Activated T-cell treated with anti-CD3 and anti-CD28 coated beads for 4 hours (primary cell): ENCODE data around the gene FIP1L1.
"Not testable (repeated sequence)": the region's sequence is repeated elsewhere in the genome, so short reads cannot be mapped to it uniquely, and the experiment has no call there.

ENCODE experiments used
- DNase-seq: peaks from one replicate; pipeline ENCODE4 v3.0.0-alpha.2; 2020

Gene FIP1L1

GRCh38 chr4:53378171-53378482, 686 bp downstream of the FIP1L1 start:
- DNase-seq = no peak

DNA sequence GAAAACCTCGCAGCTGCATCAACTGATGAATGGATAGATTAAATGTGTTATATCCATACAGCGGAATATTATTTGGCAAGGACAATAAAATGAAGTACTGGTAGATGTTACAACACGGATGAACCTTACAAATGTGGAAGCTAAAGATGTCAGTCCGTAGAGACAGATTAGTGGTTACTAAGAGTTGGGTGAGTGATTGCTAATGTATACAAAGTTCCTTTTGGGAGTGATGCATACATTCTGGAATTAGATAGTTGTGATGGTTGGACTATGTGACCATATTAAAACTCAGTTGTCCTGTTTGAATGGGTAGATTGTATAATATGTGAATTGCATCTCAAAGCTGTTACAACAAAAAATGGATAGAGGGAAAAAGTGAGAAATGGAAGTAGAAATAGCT, 2.8 kb downstream of the FIP1L1 start:
- DNase-seq = no peak

- DNase-seq = not testable (repeated sequence)
Measured at GRCh38 chr4:53409479-53409878, 32.0 kb downstream of the FIP1L1 start.

DNA sequence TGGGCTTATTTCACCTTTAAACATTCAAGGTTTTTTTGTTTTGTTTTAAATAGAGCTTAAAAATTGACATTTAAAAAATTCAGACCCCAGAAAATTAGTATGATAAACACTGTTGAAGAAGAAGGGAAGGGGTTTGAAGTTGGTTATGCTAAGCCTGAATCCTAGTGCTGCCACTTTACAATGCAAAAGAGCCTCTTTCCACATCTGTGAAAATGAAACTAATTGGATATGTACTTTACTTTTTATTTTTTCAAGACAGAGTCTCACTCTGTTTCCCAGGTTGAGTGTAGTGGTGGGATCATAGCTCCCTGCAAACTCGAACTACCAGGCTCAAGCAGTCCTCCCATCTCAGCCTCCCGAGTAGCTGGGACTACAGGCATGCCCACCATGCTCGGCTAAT, 41.8 kb downstream of the FIP1L1 start:
- DNase-seq = no peak

- no peak for DNase-seq
Measured at GRCh38 chr4:53421791-53422190, 44.4 kb downstream of the FIP1L1 start.

GRCh38 chr4:53422367-53422766, 44.9 kb downstream of the FIP1L1 start:
- DNase-seq = no peak

- no peak for DNase-seq
Measured at GRCh38 chr4:53424280-53424679, 46.8 kb downstream of the FIP1L1 start.

GRCh38 chr4:53427366-53427765, 49.9 kb downstream of the FIP1L1 start:
- no peak for DNase-seq

GRCh38 chr4:53431052-53431451, 53.6 kb downstream of the FIP1L1 start:
- DNase-seq = no peak

DNA sequence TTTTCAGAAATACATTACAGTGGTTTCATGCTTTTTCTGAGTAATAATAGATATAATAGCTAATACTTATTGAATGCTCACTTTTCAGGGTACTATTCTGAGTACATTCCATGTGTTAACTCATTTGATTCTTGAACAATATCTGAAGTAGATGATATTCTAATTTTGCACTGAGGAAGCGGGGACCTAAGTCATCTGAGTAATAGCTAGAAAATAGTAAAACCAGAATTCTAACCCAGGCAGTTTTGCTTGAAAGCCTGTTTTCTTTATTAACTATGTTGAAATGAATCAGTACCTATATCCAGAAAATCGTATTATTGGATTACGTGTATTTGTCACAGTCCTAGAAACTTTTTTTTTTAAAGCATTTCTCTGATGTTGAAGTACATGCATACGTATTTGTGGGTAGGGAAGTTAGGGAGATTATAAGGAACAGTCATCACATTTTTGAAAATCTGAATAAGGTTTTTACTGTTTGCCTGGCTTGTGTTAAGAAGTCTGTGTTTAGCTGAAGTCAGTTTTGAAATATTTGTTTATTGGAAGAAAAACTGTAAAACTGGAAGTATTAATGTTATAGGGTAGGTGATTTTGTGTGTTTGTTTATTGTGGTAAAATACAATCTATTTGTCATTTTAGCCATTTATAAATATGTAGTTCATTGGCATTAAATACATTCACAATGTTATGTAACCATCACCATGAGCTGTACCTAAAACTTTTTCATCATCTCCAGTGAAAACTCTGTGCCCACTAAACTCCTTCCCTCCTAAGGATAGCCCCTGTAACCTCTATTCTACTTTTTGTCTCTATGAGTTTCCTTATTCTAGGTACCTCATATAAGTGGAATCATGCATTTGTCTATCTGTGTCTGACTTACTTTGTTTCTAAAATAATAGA, 55.3 kb downstream of the FIP1L1 start:
- DNase-seq = no peak

GRCh38 chr4:53436251-53436650, 58.8 kb downstream of the FIP1L1 start:
- DNase-seq = no peak

GRCh38 chr4:53441564-53441963, 64.1 kb downstream of the FIP1L1 start:
- DNase-seq = no peak

DNA sequence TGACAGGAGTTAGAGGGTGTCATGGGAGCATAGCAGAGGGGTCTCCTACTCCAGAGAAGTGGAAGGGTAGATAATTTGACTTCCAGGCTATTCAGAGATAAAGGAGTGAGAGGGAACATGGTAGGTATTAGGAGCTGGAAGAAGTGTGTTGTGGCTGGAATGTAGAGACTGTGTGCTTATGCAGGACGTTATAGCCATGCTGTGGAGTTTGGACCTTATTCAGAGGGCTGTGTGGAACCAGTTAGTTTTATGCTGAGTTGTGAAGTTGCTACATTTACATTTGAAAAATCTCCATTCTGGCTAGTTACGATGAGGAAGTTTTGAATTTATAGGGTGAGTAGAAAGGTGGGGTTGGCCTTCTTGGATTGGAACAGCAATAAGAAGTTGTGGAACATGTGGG, 67.5 kb downstream of the FIP1L1 start:
- DNase-seq = no peak

DNA sequence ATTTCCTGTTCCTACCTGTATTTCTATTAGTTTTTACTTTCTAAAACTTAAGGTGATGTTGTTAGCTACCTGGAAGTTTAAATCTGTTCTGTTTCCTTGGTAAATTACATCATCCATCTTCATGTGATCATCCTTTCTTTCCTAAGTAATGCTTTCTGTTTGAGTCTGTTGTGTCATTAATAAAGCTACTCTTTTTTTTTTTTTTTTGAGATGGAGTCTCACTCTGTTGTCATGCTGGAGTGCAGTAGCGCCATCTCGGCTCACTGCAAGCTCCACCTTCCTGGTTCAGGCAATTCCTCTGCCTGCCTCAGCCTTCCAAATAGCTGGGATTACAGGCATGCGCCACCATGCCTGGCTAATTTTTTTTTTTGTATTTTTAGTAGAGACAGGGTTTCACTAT, 73.3 kb downstream of the FIP1L1 start:
- no peak for DNase-seq

GRCh38 chr4:53453385-53453784, 75.9 kb downstream of the FIP1L1 start:
- DNase-seq = no peak

GRCh38 chr4:53455766-53456165, 78.3 kb downstream of the FIP1L1 start:
- no peak for DNase-seq

- DNase-seq = no peak
Measured at GRCh38 chr4:53456178-53456577, 78.7 kb downstream of the FIP1L1 start.

GRCh38 chr4:53459548-53459947, 82.1 kb downstream of the FIP1L1 start:
- DNase-seq = no peak

GRCh38 chr4:53461244-53461643, 83.8 kb downstream of the FIP1L1 start:
- DNase-seq = no peak

DNA sequence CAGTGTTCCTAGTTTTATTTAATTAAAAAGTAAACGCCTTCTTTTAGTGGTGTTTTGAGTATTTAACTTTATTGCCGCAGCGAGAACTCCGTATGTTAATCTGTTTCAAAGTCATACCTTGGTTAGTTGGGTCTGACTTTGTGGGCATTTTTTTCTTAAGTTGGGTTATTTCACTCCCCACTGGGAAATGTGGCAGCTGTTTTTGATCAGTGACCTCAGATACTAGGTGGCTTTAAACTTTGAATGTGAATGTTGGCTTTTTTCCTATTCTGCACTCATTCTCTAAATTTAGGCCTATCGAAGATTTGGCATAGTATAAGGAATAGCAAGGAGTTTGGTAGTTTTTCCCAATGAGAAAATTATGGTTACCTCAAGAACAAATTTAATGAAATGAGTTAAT, 85.9 kb downstream of the FIP1L1 start:
- DNase-seq = no peak

DNA sequence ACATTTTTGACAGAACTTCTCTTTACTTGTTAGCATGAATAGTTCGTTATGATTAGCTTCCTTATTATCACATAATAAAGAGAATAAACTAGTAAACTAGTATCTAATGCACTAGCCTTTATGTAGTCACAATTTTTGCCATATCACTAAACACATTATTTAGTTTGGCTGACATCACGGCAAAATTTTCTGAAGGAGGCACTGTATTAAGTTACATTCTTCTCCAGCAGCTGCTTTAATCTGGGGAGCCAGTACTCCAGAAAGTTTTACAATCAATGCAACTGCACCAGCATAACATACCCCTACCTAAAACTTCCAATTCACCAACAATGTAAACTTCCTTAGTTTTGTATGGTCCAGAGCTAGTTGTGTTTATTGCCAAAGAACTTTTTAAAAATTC, 87.8 kb downstream of the FIP1L1 start:
- no peak for DNase-seq

- DNase-seq = no peak
Measured at GRCh38 chr4:53465891-53466290, 88.5 kb downstream of the FIP1L1 start.

DNA sequence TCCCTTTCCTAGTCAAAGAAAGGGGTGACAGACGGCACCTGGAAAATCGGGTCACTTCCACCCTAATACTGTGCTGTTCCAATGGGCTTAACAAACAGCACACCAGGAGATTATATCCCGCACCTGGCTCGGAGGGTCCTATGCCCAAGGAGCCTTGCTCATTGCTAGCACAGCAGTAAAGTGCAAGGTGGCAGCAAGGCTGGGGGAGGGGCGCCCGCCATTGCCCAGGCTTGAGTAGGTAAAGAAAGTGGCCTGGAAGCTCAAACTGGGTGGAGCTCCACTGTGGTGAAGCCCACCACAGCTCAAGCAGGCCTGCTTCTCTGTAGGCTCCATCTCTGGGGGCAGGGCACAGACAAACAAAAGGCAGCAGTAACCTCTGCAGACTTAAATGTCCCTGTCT, 89.1 kb downstream of the FIP1L1 start:
- DNase-seq = not testable (repeated sequence)

- no peak for DNase-seq
Measured at GRCh38 chr4:53476232-53477037, 99.0 kb downstream of the FIP1L1 start.
